ENCODE data around the gene HSPA12A.

Gene HSPA12A

DNA sequence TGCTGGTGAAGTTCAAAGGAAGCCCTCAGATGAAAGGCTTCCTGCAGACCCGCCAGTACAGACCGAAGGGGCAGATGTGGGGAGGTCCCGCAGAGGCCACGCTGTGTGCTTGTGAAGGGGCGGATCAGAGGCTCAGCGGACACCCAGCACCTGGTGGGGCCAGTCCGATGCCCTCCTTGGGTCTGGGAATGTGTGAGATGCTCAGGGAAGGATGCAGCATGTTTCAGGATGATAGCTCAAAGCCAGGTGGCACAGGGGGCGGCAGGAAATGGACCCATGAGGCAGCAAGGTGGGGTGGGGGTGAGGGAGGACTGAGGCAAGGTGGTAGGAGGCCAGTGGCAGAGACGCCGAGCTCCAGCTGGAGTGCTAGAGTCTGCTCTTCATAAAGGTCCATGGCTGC is 27.9 kb upstream of the HSPA12A start:
- no peak overlapping the region for H3K4me3 ChIP-seq (replicated peaks; ENCODE audit: low read depth, low read length)
- DNase-seq (ENCODE audit: extremely low read depth, low read depth) = no peak
- TF ChIP-seq, protein P1, sequence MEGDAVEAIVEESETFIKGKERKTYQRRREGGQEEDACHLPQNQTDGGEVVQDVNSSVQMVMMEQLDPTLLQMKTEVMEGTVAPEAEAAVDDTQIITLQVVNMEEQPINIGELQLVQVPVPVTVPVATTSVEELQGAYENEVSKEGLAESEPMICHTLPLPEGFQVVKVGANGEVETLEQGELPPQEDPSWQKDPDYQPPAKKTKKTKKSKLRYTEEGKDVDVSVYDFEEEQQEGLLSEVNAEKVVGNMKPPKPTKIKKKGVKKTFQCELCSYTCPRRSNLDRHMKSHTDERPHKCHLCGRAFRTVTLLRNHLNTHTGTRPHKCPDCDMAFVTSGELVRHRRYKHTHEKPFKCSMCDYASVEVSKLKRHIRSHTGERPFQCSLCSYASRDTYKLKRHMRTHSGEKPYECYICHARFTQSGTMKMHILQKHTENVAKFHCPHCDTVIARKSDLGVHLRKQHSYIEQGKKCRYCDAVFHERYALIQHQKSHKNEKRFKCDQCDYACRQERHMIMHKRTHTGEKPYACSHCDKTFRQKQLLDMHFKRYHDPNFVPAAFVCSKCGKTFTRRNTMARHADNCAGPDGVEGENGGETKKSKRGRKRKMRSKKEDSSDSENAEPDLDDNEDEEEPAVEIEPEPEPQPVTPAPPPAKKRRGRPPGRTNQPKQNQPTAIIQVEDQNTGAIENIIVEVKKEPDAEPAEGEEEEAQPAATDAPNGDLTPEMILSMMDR (IDR thresholded peaks at IDR 0.05; ENCODE audit: low read depth, low read length, missing control alignments) = no peak

DNA sequence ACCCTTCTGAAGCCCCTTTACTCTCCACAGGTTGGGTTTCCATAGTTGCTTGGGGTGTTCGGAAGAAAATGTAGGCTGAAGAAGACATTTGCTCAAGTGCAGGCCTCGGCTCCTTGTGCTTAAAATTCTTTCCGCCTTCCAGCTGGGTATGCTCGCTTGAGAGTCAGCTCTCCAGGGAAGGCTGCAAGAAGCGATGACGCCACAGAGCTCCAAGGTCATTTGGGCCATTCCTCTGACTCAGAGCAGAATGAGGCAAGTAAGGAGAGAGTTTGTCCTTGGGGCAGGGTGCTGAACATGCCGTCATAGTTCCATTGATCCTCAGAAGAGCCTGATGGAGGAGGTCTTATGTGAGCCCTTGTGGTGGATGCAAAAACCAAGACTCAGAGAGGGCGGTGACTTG is 27.4 kb upstream of the HSPA12A start:
- TF ChIP-seq, protein P1 (IDR thresholded peaks at IDR 0.05; ENCODE audit: low read depth, low read length, missing control alignments) = no peak
- no peak for DNase-seq (ENCODE audit: extremely low read depth, low read depth)
- no peak overlapping the region for H3K4me3 ChIP-seq (replicated peaks; ENCODE audit: low read depth, low read length)

DNA sequence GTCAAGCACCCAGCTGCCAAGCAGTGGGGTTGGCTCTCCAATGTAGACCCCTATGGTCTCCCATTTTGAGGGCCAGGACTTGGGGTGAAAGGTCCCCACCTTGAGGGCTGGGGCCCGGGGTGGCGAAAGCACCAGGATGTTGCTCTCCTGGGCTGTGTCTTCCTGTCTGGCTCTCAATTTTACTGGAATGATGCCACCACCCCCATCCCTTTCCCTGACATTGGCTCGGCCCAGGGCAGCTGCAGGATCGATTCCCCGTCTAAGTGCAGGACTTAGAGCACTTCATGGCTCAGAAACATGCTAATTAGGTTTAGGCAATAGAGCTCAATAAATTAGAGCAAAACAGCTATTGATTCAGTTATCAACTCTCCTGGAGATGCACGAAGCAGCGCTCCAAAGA is 27.0 kb upstream of the HSPA12A start:
- TF ChIP-seq, protein P1 (IDR thresholded peaks at IDR 0.05; ENCODE audit: low read depth, low read length, missing control alignments) = no peak
- DNase-seq (ENCODE audit: extremely low read depth, low read depth) = no peak

DNA sequence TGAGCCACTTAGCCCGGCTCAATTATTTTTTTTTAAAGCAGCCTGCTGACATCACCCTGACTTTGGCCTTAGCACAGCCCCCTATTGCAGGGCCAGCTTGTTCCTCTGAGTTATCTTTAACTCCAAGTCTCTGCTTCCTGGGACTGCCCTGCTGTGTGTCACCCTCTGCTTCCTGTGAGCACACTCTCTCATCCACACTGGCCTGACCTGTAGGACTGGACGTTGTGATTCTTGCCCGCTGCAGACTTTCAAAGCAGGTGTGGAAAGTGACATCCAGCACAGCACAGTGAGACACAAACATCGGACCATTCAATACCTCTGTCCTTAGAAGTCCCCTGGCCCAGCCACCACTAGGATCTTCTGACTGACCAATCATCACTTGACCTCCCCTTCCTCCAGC is 26.4 kb upstream of the HSPA12A start:
- no peak overlapping the region for H3K4me3 ChIP-seq (replicated peaks; ENCODE audit: low read depth, low read length)
- TF ChIP-seq, protein P1 (IDR thresholded peaks at IDR 0.05; ENCODE audit: low read depth, low read length, missing control alignments) = no peak
- no peak for DNase-seq (ENCODE audit: extremely low read depth, low read depth)

More for the DNA sequence above, 27.0 kb upstream of the HSPA12A start:
- H3K4me3 ChIP-seq (replicated peaks; ENCODE audit: low read depth, low read length) = no peak overlapping the region

DNA sequence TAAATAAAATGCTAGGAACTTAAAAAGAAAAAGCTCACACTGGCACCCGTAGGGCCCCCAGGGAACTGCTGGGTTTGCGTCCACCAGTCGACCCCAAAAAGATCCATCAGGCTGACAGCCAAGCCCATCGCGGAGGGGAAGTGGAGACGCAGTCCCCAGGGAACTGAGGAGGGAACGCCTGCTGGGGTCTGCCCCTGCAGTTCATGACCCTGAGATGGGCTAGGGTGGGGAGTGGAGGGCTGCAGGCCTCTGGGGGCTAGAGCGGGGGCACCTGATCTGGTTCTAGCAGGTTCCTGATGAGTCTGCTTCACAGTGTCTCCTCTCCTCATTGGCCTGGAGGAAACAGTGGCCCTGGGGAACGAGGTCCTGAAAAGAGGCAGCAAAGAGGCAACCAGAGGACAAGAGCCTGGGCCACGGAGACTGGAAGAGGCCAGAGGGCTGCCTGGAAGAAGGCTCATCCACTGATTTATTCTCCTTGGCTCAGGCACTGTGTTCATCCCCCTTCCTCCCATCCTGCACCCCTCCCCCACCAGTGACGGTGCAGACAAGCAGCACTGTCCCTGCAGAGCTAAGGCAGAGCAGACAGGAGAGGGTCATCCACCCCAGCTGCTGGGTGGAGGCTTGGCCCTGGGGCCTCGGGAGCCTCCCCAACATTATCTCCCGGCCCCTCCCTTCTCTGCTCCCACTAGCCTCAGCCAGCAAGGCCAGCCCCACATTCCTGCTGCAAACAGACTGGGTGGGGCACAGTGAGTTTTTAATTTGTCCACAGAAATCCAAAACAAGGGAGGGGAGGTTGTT is 24.7 kb upstream of the HSPA12A start:
- H3K4me3 ChIP-seq (replicated peaks; ENCODE audit: low read depth, low read length) = no peak overlapping the region
- no peak for DNase-seq (ENCODE audit: extremely low read depth, low read depth)
- TF ChIP-seq, protein P1 (IDR thresholded peaks at IDR 0.05; ENCODE audit: low read depth, low read length, missing control alignments) = no peak

DNA sequence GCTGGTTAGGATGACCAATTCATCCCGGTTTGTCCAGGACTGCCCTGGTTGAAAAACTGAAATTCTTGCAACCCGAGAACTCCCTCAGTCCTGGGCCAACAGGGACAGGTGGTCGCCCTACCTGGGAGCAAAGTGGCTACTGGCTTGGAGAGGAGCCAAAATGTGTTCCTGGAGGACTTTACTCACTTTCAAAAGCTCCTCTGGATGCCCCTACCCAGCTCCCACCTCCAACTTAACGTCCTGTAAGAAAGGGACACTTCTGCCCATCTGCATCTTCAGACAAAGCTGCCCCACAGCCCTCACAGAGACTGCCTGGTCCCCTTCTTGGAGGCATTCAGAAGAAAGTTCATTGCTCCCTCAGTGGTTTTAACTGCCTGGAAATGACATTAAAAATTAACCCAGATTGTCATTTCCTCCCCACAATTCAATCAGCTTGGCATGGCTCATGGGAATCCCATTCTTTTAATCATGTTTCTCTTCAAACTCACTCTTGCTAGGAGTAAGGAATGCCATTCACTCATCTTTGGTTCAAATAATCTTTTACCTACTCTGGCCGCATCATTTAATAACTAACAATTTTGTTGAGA is 24.0 kb upstream of the HSPA12A start:
- no peak overlapping the region for H3K4me3 ChIP-seq (replicated peaks; ENCODE audit: low read depth, low read length)
- TF ChIP-seq, protein P1 (IDR thresholded peaks at IDR 0.05; ENCODE audit: low read depth, low read length, missing control alignments) = no peak
- no peak for DNase-seq (ENCODE audit: extremely low read depth, low read depth)
